H7 (cell line): ENCODE data around the gene KCNH1. TPM values are rescaled to one million over a fixed set of nuclear protein-coding genes. Genes with fewer than 3 reads are reported as not detected.
"Not testable (repeated sequence)": the region's sequence is repeated elsewhere in the genome, so short reads cannot be mapped to it uniquely, and the experiment has no call there.

Experiments used
- DNase-seq: peaks from one replicate; pipeline ENCODE4 v3.0.0; 2012
- H3K27me3 ChIP-seq: 2 replicates; pipeline ENCODE4 v1.6.0; 2011; ENCODE audit warnings: mild to moderate bottlenecking, low read length; ENCODE audit not compliant: control insufficient read depth, insufficient read depth
- H3K36me3 ChIP-seq: replicated peaks from 2 replicates; pipeline ENCODE4 v1.5.1; 2011; ENCODE audit warnings: low read length; ENCODE audit not compliant: control insufficient read depth, insufficient read depth
- H3K4me3 ChIP-seq: 2 replicates; pipeline ENCODE4 v1.5.1; 2011; ENCODE audit warnings: low read depth, mild to moderate bottlenecking, control low read depth, low read length, moderate library complexity; ENCODE audit not compliant: insufficient read depth
- total RNA-seq: library from RNA; depleted of rRNA; stranded (reverse); fragments of >200 nt; shearing (Covaris generic); gene quantifications from 2 replicates; pipeline ENCODE4 v1.2.3, GENCODE V29; 2014

The KCNH1 gene
- total RNA-seq, 1 experiment from 2014 or later: 0.07 TPM

DNA sequence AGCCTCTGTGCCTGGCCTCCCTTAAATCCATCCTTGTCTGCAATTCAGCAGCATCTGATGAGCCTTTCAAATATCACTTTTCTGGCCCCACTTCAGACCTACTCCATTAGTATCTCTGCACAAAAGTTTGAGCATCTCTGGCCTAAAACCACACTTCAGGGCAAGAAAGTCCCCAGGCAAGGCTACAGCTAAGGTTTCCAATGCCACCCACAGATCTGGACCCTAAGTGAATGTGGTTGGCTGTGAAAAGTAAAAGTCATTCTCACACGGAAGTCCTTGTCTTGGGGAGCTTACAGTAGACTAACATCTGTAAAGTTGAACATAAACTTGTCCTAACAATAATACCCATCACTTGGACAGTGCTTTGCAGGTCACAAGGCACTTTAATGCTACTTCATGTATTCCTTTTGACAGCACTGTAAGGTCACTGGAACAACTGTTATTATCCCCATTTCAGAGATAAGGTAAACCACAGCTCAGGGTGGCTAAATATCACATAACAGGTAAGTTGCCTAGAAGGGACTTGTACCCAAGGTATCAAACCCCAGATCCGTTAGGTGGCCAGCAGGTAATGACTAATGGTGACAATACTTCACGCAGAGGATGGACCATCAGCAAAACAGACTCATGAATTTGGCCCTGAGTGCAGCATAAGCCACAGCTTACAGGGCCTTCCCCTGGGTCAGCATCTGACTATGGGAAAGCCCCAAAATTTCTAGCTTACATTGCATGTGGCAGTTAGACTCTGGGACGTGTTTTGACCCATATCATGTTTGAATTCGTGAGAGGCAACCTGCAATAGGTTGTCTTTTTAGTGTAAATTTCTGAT lies 449.3 kb downstream of the KCNH1 start:
- Histone ChIP-seq H3K4me3 (no peak overlapping the region), H3K27me3 (no peaks in the 10 kb centered on the region; the same call in 1 of the 2 replicates), H3K36me3 (no peaks in the 10 kb centered on the region)
- no peak for DNase-seq

DNA sequence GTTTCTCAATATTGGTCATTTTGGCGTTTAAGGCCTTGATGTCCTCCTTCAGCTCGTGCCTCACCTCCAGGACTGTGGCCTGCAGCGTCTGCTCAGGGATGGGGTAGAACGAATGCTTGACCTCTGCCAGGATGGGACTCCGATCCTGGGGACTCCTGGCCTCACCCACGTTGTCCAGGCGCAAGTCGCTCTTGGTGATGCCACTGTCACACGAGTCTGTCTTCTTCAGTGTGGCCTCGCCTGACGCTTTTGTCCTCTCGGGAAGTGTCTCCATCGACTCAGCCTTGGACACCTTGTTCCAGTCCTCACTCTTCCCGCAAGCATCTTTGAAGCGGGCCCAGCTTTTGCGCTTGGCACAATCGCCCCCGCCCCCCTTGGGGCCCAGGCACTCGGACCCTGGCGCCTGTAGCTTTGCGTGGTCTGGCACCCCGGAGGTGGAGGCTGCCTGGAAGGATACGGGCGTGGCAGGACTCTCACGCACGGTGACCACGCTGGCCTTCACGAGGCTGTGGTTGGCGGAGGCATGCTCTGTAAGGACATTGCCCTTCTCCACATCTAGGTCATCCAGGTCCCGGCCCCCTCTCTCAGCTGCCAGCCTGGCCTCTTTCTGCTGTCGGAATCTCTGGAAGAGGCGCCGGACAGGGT lies 450.4 kb downstream of the KCNH1 start:
- no peak overlapping the region for H3K4me3 ChIP-seq
- DNase-seq: no peak
- no peaks in the 10 kb centered on the region; the same call in 1 of the 2 replicates for H3K27me3 ChIP-seq
- no peaks in the 10 kb centered on the region for H3K36me3 ChIP-seq

DNA sequence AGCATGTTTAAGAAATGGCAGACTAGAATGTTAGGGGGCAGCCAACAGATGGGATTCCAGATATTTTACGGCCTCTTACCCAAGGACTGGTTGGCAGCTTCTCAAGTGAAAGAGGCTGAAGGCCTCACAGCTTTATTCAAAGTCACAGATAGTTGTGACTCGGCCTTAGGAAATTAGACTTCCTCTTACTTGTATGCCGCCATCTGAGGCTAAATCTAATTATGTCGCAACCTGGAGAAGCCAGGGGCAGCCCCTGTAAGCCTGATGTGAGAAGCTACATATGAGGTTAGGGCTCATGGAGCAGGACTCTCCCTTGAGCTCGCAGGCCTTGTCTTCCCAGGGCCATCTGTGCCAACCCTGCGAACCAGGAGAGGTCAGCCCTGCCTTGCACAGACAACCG lies 452.8 kb downstream of the KCNH1 start:
- DNase-seq: no peak
- Histone ChIP-seq H3K36me3 (no peaks in the 10 kb centered on the region), H3K27me3 (no peaks in the 10 kb centered on the region; the same call in 1 of the 2 replicates), H3K4me3 (no peak overlapping the region)

DNA sequence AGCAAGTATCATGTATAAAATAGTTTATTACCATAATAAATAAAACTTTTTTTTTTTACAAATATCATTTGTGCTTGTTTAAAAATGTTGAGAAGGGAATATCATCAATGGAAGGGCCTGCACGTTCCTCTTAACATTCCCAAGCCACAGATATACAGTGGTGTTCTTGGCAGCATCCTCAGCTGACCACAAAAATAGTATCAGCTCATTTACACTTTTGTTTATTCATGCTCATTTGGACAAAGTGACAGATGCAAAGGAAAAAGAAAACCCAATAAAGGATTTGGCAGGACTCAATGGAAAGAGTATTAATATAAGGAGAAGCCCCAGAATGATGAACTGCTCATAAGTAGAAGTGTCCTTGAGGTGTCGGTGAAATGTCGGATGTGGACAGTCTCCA lies 455.6 kb downstream of the KCNH1 start:
- no peaks in the 10 kb centered on the region for H3K27me3 ChIP-seq
- H3K4me3 ChIP-seq: no peak overlapping the region
- no peak for DNase-seq
- H3K36me3 ChIP-seq: no peaks in the 10 kb centered on the region

- no peak overlapping the region for H3K4me3 ChIP-seq
- H3K27me3 ChIP-seq: no peaks in the 10 kb centered on the region
- no peak for DNase-seq
- no peaks in the 10 kb centered on the region for H3K36me3 ChIP-seq
These were observed 456.4 kb downstream of the KCNH1 start for GRCh38 chr1:210677533-210677932.

- no peak overlapping the region for H3K4me3 ChIP-seq
- no peak for DNase-seq
These were observed 457.4 kb downstream of the KCNH1 start for GRCh38 chr1:210676539-210676938.

GRCh38 chr1:210674151-210674550 lies 459.8 kb downstream of the KCNH1 start:
- H3K27me3 ChIP-seq: no peaks in the 10 kb centered on the region
- no peak for DNase-seq
- no peaks in the 10 kb centered on the region for H3K36me3 ChIP-seq
- no peak overlapping the region for H3K4me3 ChIP-seq

More at GRCh38 chr1:210676539-210676938, 457.4 kb downstream of the KCNH1 start:
- Histone ChIP-seq H3K27me3 (no peaks in the 10 kb centered on the region), H3K36me3 (no peaks in the 10 kb centered on the region)

DNA sequence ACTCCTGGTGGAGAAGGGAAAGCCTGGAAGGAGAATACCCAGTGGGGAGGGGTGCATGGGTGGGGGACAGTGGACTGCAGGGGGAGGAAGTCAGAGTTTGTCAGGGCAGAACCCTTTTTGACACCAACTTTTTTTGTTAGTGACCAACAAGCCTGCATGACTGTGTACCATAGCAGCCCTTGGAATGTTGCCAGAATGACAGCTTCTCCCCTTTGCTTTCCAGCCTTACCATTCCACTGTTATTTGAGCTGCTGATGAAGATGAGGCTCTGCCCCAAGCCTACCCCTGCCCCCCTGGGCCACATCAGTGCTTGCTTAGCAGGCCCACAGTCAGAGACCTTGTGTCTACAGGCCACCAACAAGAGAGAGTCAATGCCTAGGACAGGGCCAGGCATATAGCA lies 464.0 kb downstream of the KCNH1 start:
- no peaks in the 10 kb centered on the region for H3K36me3 ChIP-seq
- no peak for DNase-seq
- no peaks in the 10 kb centered on the region for H3K27me3 ChIP-seq
- H3K4me3 ChIP-seq: no peak overlapping the region

DNA sequence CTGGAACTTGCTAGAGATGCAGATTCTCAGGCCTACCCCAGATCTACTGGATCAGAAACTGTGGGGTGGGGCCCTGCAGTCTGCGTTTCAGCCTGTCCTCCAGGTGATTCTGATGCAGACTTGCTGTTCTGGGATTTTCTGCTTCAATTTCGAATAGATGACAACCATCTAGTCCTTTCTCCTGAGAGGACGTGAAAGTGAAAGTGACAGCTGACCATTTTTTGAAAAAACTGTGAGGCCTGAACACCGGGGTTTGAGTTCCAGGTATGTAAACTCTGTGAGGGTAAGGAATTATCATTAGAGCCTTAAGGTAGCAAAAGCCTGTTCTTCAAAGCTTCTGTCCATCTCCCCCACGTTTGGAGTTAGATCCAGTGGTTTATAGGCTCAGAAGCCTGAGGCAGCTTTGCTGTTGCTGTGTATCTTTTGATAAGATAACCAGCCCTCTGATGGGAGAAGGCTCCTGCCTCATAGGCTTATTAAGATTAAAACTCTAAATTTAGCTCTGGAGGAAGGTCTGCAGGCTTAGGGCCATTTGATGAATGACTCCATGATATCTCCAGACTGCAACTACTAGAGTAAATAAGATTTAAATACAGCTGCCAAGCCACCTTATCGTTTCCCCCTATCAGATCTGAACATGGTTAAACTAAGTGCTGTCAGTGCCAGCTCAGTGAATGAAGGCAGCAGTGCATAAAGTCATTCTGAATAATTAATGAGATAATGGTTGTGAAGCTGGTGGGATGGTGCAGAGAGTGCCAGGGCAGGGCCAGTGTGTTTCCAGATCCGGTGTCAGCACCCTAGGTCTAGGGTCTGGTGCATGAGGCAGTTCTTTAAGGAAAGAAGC lies 470.0 kb downstream of the KCNH1 start:
- no peak for DNase-seq
- Histone ChIP-seq H3K36me3 (no peaks in the 10 kb centered on the region), H3K4me3 (no peak overlapping the region), H3K27me3 (no peaks in the 10 kb centered on the region)

GRCh38 chr1:210662291-210663050 lies 471.5 kb downstream of the KCNH1 start:
- no peak for DNase-seq
- H3K27me3 ChIP-seq: no peaks in the 10 kb centered on the region
- H3K4me3 ChIP-seq: no peak overlapping the region
- no peaks in the 10 kb centered on the region for H3K36me3 ChIP-seq

GRCh38 chr1:210661520-210661919 lies 472.4 kb downstream of the KCNH1 start:
- not testable (repeated sequence) for H3K36me3 ChIP-seq, DNase-seq, H3K27me3 ChIP-seq, H3K4me3 ChIP-seq

DNA sequence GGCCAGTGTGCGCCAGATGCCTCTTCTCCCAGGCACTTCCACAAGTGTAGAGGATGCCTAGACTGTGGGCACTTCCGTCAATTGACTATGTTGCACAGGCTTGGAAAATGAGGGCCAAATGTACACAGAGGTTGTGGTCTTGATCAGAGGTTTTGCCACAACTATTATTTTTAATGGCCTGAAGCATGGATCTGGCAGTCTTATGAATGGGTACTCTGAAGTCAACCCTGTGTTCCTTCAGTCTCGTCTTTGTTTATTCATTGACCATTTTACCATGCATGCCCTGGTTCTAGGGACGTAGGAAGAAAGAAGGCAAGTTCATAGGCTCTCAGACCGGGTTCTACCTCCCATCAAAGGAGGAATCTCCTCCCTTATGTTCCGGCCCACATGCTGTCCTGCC lies 476.1 kb downstream of the KCNH1 start:
- DNase-seq: no peak
- Histone ChIP-seq H3K4me3 (no peak overlapping the region), H3K36me3 (no peaks in the 10 kb centered on the region), H3K27me3 (no peaks in the 10 kb centered on the region)

GRCh38 chr1:210655511-210655910 lies 478.4 kb downstream of the KCNH1 start:
- H3K27me3 ChIP-seq: no peaks in the 10 kb centered on the region
- no peak for DNase-seq
- no peak overlapping the region for H3K4me3 ChIP-seq
- no peaks in the 10 kb centered on the region for H3K36me3 ChIP-seq
